NCI-H1436 (cell line): ENCODE measurements around the gene AGAP1.

Experiments
- DNase-seq: peaks from one replicate; lab custom pipeline; 2025; lab: John Stamatoyannopoulos, UW

Gene AGAP1

DNA sequence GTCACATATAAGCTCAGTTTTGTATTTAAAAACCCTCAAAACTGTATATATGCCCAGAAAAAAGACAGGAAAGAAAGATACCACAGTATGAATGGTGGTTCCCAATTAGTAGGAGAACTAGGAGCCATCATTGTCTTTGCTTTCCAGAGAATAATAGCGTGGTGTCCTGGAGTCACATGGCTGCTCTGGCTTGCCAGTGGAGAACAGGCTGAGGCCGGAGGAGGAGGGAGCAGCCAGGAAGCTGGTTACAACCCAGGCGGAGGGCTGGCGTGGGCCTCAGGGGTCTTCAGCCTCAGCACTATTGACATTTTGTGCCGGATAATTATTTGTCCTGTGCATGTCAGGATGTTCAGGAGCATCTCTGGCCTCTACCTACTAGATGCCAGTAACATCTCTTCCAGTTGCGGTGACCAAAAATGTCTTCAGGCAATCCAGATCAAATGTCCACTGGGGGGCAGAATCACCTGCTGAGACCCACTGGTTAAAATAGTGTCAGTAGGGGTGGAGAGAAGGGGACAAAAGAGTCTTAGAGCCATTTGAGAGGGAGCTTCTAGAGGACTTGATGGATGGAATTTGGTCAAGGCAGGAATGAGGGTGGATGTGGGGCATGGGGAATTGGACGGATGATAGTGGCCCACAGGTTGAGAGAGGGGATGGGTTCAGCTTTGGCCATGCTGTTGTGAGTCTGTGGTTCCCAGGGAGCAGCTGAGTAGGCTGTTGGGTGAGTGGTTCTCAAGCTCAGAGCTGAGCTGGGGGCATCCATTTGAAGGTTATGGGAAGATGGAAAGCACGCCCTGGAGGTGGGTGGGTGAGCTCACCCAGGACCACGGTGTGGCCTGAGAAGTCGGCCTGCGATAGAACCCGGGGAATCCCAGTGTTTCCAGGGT, 144.9 kb downstream of the AGAP1 start:
- DNase-seq = no peak

DNA sequence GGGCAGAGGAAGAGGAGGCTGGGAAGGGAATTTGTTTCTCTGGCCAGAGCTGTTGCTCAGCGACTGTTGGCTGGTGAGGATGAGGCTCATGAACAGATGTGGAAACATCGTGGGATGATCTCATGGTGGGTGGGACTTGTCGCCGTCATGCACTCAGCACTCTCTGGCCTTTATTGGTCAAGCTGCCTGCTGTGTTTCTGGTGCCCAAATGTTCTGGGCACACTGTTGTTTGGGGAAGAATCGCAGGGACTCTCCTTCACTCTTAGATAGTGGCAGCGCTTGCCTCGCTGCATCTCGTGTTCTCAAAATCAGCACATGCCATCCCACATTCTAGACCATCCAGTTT, 145.6 kb downstream of the AGAP1 start:
- no peak for DNase-seq

DNA sequence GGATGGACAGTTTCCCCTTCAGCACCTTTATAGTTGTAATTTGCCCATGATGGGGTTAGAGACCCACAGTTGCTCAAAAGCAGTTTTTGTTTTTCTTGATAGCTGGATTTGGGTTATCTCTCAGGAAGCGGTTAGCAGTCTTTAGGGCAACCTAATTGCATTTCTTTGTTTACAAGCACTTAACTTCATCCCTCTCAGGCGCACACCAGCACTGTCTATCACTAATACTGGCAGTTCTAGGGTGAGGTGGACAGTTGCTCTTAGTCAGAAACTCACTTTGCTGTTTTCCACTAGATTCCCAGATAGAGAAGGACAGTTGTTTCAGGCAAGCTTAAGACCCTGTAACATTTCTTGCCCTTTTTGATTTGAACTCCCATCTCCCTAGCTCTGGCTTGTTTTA, 146.0 kb downstream of the AGAP1 start:
- no peak for DNase-seq

DNA sequence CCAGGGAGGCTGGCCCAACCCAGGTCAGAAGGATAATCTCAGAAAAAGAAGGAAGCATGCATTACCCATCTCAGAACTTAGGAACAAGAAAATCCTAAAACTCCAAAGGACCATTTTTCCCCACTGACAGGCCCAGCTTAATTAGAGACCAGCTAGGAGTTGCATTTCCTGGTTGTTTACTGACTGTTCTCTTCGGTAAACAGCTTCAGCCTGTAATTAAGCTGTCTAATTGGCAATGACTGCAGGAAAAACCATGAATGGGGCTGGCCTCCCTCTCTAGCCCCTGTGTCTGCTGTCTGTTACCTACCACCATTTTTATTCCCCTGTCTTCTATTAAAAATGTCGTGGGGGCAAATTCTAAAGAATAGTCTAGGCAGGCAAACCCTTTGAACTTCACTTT, 146.5 kb downstream of the AGAP1 start:
- DNase-seq = no peak

DNA sequence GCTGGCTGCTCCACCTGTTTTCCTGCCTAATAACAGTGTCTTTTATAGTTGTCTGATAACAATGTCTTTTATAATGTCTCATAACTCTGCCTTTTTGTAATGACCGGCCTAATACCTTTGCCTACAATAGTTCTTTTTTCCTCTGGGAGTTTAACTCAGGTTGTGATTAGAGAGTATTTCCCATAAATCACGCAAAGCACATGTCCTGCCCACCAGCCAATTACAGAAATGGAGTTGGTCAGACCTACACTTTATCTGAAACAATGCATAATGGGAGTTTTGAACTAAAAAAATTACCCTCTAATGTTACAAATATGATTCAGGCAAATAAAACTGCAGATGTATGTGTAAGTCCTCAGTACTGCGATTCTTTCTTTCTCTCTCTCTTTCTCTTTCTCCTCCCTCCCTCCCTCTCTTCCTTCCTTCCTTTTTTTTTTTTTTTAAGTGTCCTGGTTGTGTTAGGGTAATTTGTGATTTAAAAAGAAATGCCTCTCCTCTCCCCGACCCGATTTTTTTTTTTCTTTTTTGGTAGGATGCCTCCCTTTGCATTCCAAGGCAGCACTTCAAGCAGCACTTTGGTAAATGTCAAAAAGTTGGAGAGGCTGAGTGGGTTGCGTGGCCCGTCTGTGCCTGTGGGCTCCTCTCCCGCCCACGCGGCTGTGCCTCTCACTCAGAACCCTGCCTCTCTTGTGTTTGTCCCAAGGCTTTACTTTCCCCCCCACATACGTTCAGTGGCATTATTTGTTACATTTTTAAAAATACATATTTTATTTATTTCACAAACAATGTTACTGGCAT, 147.3 kb downstream of the AGAP1 start:
- no peak for DNase-seq

DNA sequence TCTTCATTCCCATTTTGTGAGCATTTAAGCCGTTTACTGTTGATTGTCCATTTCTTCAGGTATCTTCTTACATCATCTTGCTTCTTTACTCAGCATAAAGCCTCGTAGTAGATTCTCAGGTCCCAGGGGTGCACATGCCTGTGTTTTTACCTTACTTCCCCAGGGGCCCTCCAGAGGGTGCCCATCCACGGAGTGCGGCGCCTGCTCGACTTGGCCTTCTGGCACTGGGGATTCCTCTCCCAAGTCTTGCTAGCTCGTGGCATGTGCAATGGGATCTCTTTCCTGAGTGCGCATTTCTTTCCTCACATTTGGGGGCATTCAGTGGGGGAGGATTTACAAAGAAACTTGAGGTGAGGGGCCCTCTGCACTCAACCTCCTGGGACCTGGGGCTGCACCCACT, 148.1 kb downstream of the AGAP1 start:
- no peak for DNase-seq

DNA sequence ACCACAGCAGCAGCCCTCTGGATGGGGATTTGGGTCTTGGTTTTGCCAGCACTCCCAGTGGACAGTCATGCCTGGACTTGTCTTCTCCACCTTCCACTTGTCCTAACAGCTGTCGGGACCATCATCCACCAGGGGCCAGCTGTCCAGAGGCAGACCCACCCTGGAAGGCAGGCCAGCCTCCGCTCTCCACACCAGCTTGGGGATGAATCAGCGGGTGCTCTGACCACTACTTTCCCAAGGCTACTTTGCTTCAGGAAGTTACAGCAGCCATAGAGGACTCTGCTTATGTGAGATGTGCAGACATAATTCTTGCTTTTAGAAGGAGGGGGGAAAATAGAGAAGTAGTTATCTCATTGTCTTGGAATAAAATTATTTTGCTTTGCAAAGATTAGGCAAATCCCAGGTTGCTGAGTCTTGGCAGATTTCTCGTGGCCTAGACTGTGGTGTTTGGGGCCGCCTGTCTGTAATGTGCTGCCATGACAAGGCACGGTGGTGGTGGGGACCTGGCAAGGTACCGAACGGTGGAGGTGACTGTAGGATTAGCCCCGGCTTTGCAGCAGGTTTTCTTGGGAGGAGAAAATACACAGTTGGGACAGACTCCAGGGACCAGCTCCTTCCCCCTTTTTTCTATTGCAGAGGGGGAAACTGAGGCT, 148.7 kb downstream of the AGAP1 start:
- no peak for DNase-seq

DNA sequence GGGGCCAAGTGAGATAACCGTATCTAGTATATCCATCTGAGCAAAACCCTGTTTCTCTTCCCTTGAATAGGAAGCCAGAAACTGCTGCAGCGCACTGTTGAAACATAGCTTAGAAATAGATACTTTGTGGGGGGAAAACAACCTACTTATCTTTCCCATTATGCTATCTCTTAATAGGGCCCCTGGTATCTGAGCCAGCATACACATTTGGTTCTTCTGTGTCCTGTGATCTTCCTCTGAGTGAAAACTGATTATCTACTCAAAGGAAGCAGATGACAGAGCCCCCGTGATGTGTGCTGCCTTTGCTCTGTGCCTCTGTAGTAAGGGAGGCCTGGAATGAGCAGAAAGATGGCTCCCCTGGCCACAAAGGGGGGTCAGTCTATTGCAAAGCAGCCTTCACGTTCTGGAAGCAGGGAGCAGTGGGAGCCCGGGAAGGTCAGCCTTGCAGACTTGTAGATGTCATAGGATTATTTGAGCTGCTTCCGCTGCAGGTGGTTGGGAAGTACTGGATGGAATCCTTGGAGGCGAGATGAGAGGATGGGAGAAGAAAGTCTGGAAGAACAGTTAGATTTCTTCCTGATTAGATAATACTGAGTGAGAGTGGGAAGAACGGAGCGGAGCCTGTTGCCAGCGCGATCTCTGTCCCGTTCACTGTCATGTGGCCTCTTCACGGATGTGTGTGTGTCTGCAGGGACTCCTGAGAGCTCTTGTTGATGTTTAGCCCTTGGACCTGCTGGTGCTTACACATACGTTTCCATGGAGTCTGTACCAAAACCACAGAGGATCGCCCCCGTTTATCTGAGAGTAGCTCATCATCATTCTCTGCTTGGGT, 150.1 kb downstream of the AGAP1 start:
- no peak for DNase-seq

DNA sequence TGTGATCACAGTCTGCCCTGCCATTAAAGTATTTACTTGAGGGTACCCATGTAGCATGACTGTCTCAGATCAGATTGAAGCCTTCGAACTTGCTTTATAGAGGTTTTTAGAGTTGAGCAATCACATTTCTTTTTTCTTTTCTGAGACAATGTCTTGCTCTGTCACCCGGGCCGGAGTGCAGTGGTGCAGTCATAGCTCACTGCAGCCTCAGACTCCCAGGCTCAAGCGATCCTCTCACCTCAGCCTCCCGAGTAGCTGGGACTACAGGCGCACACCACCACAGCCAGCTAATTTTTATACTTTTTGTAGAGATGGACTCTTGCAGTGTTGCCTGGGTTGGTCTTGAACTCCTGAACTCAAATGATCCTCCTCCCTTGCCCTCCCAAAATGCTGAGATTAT, 153.4 kb downstream of the AGAP1 start:
- no peak for DNase-seq

DNA sequence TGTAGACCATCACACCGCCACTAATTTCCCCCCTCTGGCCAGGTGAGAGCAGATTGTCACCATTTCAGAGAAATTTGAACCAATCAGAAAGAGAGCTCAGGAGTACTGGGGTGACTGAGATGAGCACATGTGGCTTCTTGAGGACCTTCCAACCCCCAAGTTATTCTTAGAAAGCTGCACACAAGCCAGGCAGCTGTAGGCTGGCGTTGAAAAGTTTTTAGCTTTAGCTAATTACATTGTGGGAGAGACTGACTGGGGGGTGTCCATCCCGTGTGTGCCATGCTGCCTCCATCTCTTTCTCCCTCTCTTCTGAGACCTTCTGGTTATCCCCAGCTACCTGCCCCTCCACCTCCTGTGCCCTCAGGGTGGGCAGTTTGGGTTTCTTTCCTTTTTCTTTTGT, 154.0 kb downstream of the AGAP1 start:
- no peak for DNase-seq

DNA sequence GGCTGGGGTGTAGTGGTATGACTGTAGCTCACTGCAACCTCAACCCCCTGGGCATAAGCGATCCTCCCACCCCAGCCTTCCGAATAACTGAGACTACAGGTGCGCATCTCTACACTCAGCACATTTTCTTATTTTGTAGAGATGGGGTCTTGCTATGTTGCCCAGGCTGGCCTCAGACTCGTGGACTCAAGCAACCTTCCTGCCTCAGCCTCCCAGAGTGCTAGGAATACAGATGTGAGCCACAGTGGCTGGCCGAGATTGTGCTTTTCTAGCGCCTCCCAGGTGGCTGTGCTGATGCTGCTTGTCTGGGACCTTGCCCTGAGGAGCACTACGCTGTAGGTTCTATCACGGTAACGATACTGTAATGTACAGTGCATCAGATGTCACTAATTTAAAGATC, 155.6 kb downstream of the AGAP1 start:
- no peak for DNase-seq

DNA sequence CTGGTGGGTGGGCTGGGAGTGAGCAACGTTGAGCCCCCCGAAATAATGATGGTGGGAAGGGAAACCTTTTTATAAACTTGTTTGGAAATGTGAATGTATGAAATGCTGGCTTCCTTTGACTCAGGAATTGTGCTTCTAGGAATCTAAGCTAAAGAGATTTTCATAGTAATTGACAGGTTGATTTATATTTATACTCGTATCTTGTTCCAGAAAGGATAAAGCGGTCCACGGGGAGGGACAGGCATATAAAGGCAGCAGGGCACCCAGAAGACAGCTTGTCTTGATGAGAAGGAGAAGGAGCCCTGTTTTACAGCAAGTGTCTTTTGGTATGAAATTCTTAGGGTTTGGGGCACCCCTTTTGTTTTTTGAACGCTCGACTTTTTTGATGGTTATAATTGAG, 157.8 kb downstream of the AGAP1 start:
- no peak for DNase-seq

DNA sequence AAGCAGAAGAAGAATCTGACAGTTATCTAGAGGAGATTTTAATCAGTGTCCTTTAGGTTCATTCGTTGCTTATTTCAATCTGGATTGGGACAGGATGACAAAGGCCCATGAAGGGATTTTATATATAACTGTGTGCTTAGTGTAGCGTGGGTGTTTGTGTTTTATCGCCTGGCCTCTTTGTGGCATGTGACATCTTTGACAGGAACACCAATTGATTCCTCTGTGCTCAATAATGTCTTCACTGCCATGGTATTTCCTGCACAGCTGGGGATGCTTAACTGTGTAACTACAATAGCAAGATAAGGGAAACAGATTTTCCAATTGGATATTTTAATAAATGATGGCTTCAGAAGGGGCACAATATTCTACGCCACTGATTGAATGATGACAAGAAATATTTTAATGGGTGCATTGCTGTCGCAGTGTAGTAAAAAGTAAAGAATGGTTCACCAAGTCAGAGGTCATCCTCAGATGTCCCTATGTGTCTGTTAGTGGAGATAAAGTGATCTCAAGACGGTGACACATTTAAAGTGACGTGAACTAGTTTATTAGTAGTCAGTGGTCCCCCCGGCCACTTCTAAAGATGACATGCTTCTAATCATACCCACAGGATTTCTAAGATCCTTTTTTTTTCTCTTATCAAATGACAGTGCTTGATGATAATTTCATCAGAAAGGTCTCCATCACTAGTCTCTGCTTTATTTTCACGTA, 160.4 kb downstream of the AGAP1 start:
- no peak for DNase-seq

DNA sequence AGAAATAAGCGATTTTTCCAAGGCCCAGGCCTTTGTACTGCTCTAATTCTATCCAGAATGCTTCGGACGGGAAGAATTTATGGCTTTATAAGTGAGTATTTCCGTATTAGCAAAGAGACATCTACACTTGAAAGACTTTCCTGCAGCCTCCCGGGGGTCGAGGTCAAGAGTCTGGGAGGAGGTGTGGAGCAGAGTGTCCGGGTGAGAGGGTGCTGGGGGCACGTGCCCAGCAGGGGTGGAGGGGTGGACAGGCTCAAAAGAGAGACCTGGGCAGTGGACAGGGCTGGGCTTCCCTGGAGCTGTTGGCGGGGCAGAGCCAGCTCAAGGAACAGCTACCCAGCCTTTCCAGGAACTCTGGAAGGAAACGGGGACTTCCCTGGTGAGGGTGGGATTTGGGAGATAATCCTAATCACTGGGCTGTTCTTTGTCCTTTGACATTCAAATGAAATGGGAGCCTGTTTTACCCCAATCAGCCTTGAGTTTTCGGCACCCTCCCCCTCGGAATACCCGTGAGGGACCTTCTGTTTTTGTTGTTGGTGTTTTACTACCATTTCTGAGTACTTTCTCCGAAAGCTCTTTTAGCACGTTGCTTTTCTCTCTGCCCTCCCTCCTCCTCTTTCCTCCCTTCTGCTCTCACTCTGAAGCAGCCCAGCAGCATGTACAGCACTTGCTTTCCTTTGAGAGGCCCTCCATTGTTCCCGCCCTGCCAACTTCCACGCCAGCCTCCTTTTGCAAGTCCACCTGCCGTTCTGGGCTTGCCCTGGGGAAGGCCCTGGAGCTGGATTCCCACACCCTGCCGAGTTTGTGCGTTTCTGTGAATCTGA, 164.7 kb downstream of the AGAP1 start:
- peak; percentile 26 for DNase-seq

DNA sequence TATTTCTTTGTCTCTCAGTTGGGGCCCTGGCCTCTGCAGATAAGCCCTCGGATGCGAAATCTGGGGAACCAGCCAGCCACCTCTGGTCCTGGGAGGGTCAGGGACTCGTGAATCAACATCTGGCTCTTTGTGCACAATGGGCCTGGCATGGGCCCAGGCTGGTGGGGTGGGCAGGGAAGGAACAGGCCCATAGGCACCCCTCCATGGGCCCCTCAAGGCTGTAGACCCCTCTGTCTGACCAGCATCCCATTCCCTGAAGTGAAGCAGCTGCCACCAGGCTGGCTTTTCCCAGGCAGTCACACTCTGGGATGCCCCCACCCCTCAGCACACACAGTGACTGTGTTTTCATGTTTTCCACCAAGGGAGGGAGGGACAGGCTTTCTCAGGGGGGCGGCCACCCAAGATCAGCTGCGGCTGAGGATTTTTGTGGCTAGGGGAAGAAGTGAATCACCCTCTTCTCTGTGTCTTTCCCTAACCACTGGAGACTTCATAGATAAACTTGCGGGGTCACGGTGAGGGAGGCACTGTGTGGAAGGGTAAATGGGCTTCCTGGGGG, 166.0 kb downstream of the AGAP1 start:
- no peak for DNase-seq

DNA sequence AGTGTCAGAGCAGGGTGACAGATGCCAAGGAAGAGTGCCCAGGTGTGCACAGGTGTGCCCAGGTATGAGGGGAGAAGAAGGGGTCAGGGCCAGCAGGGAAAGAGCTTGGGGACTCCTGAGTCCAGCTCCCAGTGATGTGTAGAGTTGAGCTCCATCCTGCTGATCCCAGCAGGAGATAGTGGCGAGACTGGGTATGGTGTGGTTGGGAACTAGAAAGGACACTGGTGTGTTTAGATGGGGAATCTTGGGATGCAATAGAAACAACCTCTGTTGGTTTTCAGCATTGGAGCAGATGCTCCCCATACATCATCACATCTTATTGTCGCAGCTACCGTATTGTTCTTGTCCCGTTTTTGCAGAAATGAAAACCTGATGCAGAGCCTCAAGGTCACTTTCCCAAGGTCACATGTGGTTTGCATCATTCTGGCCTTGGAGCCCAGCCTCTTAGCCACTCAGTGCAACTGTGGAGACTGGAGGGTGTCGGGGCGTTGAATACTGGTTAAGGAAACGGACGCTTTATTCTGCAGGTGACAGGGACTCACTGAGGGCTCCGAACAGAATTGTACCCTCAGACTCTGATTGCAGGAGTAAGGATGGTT, 166.7 kb downstream of the AGAP1 start:
- no peak for DNase-seq

DNA sequence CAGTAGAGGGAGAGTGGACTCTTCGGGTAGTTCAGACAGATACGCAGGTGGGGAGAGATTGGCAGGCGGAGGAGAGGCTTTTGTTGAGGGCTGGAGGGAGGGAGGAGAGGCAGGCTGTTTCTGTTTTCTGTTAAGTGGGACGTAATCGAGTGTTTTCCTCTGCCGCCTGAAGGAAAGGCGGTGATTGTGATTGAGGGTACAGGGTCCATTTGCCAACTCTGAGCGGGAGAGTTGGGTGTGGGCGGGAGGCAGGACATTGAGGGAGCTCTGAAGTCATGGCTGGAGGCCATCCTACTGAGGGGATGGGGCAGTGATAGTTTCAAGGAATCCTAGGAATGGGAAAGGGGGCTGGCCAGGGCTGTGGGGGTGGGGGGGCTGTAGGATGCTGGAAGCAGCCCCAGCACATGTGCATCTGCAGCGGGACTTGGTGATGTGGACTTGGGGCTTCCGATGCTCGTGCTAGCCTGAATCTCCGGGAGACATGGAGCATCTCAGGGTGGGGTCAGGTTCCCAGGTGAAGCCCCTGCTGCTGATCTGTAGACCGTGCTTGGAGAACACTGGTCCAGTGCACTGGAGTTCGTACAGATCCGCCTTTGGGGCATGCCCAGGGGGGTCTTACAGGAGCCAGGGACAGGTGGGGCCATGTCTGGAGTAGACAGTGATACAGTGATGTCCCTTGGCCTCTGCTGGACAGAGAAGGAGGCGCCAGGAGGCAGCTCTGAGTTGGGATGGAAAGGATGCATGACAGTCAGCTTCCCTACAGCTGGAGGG, 167.5 kb downstream of the AGAP1 start:
- no peak for DNase-seq

DNA sequence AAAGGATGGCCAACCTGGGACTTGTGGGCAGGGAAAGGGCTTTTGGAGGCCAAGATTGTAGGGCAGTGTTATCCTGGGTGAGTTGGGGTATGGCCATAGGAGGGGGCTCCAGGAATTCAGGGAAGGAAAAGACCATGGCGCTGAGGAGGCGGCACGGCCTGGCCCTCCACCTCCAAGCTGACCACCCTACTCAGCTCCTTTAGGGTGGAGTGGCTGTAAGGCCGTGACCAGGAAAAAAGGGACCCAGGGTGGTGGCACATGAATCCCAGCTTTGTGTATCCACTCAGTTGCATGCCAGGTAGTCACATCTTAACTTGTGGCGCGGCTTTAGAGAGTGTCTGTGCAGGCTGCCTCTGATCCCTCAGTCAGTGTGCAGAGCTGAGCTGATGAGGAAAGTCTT, 168.1 kb downstream of the AGAP1 start:
- no peak for DNase-seq

DNA sequence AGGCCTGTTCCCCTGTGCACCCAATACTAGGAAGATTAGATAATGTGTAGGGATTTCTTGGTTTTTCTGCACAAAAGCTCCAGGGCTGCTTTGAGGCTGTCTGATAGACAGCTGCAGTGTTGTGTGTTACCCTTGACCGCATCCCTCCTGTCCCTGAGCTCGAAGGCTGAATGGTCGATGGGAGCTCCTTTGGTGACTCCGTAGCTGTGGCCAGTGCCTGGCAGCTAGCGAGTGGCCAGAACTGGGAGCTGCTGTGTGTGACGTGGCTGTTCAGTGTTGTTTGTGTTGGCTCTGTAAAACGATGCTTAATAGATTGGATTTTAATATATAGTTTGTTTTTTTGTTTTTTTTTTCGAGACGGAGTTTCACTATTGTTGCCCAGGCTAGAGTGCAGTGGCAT, 170.0 kb downstream of the AGAP1 start:
- DNase-seq = no peak
